Activated CD4-positive, alpha-beta T cell treated with anti-CD3 and anti-CD28 coated beads for 1 hour (primary cell): ENCODE measurements around the gene NDUFA7.
"Not testable (repeated sequence)": the region's sequence is repeated elsewhere in the genome, so short reads cannot be mapped to it uniquely, and the experiment has no call there.

ENCODE experiments used
- DNase-seq: peaks from one replicate; pipeline ENCODE4 v3.0.0-alpha.2; 2020

NDUFA7 gene

DNA sequence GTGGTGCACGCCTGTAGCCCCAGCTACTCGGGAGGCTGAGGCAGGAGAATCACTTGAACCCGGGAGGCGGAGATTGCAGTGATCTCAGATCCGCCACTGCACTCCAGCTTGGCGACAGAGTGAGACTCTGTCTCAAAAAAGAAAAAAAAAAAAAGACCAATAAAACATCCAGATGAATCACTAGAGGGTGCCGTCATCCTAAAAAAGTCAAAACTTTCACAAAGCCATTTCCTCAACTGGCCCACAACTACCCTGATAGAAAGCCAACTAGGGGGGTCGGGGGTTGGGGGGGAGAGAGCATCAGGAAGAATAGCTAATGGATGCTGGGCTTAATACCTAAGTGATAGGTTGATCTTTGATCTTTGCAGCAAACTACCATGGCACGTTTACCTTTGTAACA lies 2.3 kb downstream of the NDUFA7 start:
- DNase-seq, result not testable (repeated sequence)

DNA sequence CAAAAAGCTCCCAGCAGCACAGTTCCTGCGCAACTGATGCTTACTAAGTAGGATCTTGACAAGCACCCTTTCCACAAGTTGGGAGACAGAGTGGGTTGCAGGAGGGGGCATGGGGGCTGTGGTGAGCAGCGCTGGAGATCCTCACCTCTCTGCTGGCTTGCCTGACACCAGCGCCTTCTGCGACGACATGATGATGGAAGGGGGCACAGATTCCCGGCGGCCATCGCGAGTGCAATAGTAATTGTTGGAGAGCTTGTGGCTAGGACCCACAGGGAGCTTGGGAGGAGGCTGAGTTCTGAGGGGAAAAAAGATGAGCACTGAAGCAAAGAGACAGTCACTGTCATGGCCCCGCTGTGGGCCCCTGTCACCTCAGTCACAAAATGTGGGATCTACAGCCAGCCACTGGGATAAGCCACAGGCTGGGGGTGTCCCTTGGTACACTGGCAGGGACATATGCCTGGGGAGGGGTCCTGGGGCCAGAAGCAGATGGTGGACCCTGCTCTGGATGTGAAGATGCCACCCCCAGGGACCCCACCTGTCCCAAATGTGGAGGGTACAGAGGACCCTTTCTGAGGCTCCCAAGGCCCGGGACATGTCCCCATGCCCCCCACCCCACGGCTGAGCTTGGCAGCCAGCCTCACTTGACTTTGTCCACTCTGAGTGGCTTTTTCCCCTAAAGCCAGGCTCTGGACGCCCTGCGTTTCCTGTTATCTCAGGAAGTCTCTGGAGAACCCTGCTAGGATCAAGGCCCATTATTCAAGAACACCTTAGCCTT lies 4.6 kb downstream of the NDUFA7 start:
- DNase-seq, result no peak

DNA sequence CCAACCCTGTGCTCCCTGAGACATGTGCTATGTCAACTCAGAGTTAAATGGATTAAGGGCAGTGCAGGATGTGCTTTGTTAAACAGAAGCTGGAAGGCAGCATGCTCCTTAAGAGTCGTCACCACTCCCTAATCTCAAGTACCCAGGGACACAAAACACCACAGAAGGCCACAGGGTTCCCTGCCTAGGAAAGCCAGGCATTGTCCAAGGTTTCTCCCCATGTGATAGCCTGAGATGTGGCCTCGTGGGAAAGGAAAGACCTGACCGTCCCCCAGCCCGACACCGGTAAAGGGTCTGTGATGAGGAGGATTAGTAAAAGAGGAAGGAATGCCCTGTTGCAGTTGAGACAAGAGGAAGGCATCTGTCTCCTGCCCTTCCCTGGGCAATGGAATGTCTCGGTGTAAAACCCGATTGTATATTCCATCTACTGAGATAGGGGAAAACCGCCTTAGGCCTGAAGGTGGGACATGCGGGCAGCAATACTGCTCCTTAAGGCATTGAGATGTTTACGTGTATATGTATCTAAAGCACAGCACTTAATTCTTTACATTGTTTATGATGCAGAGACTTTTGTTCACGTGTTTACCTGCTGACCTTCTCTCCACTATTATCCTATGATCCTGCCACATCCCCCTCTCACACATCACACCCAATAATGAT lies 6.1 kb downstream of the NDUFA7 start:
- not testable (repeated sequence) for DNase-seq

DNA sequence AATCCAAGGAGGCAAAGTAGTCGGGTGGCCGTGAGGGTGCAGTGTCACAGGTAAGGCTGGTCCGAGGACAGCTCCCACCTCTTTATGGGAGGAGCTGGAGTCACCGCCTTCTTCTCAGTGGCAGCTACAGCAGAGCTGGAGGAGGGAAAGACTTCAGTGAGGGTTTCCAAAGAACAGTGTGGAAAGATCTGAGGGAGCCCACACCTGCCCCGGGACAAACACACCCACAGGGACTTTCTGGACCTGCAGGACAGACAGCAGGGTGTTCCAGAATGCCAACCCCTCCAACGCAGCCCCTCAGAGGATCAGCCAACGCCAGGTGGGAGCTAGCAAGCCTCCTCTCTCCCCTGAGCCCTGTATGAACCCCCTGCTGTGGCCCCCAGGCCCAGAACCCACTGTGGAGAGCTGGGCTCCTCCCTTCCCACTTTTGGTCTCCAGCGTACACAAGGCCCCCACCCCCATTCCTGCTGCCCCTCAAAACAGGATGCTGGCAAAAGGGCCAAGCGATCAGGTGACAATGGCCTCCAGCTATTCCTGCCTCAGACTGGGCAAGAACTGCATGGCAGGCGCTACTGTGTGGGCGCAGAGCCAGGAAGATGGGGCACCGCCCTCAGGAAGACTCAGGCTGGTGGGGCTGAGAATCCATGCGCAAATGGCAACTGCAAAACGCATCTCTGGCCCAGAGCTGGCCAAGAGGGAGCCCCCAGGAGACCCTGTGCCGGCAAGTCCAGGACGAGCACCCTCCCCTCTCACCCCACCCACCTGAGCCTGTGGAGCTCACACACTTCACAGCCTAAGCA lies 9.5 kb downstream of the NDUFA7 start:
- no peak for DNase-seq

DNA sequence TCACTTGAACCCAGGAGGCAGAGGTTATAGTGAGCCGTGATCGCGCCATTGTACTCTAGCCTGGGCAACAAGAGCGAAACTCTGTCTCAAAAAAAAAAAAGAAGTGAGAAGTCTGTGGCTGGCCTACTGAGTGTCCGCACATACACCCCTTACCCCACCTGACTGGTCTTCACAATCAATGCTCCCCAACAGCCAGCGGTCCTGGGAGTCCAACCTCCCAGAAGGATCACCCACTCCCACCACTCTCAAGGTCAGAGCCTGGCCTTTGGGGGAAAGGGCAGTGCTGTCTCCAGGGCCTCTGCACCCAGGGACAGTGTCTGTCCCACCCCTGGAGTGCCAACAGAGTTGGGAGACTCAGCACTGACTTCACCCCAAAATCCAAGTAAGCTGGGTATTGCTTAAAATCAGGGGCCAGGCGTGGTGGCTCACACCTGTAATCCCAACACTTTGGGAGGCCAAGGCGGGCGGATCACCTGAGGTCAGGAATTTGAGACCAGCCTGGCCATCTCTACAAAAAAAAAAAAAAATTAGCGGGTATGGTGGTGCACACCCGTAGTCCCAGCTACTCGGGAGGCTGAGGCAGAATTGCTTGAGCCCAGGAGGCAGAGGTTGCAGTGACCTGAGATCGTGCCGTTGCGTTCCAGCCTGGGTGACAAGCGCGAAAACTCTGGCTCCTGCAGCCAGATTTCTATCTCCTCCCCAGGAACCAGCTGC lies 10.7 kb downstream of the NDUFA7 start:
- no peak for DNase-seq

DNA sequence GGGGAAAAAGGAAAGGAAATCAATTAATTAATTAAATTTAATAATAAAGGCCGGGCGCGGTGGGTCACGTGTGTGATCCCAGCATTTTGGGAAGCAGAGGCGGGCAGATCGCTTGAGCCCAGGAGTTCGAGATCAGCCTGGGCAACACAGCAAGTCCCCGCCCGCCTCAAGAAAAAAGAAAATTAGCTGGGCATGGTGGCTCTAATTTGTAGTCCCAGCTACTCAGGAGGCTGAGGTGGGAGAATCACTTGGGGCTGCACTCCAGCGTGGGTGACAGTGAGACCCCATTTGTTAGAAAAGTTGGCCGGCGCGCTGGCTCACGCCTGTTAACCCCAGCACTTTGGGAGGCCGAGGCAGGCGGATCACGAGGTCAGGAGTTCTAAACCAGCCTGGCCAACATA lies 12.3 kb downstream of the NDUFA7 start:
- no peak for DNase-seq

DNA sequence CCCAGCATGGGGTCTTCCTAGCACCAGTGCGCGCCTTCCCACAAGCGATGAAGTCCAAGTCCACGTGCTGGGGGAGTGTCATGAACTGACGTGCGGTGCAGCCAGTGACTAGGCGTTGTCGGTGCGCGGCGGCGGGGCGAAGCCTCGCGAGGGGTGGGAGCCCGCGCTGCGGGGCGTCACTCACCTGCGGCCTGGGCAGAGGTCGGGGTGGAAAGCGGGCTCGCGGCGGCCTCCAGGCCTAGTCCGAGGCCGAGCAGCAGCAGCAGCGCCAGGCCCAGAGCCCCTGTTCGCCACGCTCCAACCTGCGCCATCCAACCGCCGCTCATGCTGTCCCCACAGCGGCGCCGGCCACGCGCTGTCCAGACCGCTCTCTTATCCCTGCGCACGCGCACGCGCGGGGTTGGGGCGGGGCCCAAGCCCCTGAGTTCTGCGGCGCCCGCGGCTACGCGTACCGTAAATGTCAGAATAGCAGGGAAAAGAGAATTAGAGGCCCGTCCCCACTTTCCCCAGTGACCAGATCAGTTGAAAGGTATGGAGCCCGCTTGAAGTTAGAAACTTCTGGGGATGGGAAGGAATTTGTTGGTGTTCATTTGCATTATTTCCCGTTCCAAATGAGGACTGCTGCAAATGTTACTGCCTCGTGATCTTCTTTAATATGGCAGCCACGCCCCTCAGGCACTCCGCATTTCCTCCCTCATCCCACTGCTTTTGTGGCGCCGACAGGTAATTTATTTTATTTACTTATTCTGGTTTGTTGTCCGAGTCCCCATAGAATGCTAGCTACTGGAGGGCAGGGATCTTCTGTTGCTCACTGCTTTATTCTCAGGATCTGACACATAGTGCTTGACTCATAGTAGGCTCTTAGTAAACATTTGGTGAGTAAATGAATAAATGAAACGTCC lies 13.0 kb downstream of the NDUFA7 start, which contains the start of gene CD320:
TSS of gene CD320 (minus strand) at position 394 of the 902 bp plus-strand sequence. CDS start at position 326, 68 bp downstream.
- peak; percentile 75 for DNase-seq

DNA sequence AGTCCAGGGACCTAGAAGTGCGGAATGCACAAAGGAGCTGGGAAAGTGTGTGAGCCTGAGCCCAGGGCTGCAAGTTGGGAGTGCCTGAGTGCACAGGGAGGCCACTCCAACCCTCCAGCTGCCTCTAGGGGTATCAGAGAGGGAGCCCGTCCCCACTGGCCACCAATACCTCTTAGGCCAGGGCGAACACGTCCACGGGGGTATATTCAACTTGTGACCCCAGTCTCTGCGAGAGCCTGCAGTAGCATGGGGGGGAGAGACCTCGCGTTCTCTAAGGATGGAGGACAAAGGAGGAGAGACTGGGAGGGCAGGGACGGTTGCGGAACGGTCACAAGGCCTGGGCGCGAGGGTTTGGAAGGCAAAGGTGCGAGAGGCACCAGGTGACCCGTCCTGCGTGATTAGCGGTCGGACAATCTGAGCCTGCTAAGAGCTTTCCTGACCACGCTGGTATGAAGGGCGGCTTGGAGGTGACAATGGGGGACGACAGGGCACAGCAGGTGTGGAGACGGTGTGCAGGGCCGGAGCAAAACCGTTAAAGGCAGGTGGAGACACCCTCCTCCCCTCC lies 13.7 kb downstream of the NDUFA7 start:
- no peak for DNase-seq

DNA sequence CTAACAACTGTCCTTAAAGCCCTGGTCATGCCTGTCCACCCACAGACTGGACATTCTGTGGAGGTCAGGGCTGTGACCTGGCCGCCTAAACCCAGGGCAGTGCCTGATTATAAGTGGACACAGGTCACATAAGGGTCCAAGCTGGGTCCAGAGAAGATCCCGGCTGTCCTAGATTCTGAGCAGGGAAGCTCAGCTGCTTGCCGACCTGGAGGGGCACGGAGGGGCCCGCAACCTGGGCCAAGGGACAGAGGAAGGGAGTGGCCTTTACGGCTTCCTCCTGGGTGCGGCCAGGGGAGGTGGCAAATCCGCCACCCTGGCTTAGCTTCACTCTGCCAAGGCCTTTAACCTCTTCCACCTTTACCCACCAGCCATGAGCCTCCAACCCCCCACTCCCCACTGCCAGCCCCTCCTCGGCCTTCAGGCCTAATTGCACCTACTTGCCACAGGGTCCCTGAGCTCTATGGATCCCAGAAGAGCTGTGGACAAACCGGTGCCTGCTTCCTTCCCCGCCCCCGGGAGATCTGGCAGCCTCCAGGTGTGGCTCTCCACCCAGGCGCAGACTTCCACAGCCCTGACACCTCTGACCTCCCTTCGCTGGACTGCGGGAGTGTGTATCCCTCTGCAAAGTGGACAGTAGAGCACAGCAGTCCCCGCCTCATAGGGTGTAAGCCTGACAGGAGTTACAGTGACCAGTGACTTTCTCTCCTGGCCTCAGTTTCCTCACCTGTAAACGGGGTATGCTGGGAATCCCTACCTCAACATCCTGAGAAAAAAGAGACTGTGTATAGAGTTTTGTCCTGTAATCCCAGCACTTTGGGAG lies 14.7 kb downstream of the NDUFA7 start:
- peak; percentile 6 for DNase-seq

DNA sequence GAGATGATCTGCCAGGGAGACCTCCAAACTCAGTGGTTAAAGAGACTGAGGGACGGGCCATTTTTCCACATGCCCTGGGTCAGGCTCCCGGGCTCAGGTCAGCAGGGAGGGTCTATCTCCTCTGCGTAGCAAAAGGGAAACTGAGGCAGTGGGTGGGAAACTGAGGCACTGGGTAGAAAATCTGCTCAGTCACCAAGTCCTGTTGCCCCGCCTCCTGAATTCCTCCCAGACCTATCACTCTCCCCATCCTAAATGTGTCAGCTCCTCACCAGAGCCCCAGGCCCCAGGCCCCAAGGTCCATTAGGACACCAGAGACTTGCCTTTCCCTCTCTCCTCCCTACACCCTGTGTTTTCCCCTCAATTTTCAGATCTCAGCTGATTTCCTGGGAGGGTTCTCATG lies 15.4 kb downstream of the NDUFA7 start:
- DNase-seq, result no peak

DNA sequence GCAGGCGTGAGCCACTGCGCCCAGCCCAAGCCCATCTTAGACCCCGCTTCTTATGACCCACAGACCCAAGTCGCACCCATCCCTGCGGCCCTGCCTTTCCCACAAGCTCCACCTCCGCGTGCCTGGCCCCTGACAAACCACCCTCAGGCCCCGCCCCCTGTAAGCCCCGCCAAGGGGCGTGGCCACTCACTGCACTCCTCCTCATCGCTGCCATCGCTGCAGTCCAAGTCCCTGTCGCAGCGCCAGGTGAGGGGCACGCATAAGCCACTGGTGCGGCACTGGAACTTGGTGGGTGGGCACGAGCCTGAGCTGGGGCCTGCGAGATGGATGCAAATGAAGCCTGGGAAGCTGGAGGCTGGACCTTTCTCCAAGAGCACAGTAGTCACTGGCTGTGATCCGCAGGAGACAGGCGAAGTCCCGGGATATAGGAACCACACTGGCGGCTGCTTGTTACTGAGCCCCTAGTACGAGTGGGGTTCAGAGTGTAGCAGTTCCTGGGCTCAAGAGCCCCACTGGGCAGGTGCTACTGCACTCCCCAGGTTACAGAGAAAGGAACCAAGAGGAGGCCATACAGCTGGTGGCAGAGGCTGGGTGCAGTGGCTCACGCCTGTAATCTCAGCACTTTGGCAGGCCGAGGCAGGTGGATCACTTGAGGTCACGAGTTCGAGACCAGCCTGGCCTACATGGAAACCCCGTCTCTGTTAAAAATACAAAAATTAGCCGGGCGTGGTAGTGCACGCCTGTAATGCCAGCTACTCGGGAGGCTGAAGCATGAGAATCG lies 16.1 kb downstream of the NDUFA7 start:
- peak; percentile 7 for DNase-seq

DNA sequence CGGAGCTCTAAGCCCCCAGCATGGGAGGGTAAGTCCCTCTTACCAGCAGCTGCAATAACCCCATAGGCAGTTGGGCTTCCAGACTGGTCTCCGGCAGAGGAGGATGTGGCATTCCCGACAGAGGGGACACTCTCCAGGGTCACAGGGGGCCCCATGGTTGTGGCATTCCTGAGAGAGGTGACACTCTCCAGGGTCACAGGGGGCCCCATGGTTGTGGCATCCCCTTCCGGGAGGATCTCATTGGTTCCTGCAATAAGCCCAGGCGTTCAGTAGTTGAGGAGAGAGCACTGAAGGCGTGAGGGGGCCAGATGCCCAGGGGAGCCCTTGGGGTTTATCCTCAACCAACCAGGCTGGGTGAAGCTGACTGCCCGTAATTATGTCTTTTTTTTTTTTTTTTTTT lies 18.4 kb downstream of the NDUFA7 start:
- no peak for DNase-seq

DNA sequence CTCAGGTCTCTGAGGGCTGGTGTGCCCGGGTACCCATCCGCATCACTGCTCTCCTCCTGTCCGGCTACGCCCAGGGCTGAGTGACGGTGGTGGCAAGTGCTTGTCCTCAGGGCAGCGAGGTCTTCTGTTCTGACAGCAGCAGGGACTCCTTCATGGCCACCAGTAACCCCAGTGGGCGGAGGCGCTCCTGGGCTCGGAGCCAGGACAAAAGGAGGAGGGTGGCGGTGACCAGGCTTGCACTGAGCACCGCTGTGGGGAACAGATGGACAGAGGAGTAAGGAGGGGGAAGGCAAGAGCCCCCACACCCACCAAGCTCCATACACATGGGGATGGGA lies 18.9 kb downstream of the NDUFA7 start:
- peak; percentile 3 for DNase-seq

DNA sequence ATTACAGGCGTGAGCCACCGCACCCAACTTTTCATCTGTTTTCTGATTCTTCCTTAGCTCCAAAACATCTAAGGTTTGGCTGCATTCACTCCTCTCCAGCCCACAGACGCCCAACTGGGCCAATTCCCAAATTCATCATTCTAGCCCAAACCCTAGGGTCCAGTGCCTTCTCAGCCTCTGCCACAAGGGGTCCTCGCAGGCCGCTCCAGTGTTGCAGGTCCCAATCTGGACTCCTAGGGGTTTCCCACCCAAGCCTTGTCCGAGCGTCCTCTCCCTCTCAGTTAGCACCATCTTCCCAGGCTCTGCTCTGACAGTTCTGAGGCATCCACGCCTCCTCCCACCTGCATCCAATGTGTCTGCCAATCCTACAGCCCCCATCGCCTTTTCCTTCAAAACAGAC lies 29.8 kb downstream of the NDUFA7 start:
- DNase-seq, result not testable (repeated sequence)

DNA sequence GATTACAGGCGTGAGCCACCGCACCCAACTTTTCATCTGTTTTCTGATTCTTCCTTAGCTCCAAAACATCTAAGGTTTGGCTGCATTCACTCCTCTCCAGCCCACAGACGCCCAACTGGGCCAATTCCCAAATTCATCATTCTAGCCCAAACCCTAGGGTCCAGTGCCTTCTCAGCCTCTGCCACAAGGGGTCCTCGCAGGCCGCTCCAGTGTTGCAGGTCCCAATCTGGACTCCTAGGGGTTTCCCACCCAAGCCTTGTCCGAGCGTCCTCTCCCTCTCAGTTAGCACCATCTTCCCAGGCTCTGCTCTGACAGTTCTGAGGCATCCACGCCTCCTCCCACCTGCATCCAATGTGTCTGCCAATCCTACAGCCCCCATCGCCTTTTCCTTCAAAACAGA lies 44.7 kb downstream of the NDUFA7 start:
- not testable (repeated sequence) for DNase-seq

DNA sequence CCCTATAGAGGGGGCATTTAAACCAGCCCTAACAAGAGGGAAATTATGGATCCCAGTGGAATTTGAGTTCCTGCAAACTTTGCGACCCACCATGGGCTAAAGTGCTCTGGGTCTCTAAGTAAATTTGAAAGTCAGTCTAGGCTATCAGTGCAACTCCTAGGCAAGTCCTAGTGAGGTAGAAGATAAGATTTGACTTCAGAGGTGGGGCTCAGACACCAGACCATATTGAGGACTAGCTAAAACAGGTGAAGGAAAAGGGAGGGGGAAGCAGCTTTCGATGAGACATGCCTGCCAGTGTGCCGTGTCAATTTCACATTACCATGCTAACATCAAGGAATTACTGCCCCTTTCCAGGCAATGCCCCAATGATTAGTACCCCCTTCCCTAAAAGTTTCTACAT lies 51.5 kb downstream of the NDUFA7 start:
- DNase-seq, result no peak

DNA sequence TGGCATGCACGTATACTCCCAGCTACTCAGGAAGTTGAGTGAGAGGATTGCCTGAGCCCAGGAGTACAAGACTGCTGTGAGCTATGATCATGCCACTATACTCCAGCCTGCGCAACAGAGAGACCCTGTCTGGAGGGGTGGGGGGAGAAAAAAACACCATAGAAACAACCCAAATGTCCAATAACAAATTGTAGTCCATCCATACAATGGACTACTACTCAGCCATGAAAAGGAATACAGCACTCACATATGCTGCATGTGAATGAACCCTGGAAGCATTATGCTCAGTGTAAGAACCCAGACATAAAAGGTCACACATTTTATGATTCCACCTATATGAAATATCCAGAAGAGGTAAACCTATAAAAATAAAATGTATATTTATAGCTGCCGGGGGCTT lies 55.3 kb downstream of the NDUFA7 start:
- no peak for DNase-seq

DNA sequence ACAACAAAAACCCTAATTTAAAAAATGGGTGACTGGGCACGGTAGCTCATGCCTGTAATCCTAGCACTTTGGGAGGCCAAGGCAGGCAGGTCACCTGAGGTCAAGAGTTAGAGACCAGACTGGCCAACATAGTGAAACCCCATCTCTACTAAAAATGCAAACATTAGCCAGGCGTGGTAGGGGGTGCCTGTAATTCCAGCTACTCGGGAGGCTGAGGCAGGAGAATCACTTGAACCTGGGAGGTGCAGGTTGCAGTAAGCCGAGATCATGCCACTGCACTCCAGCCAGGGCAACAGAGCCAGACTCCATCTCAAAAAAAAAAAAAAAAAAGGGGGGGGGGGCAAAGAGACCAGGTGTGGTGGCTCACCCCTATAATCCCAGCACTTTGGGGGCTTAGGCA lies 56.9 kb downstream of the NDUFA7 start:
- DNase-seq, result not testable (repeated sequence)

DNA sequence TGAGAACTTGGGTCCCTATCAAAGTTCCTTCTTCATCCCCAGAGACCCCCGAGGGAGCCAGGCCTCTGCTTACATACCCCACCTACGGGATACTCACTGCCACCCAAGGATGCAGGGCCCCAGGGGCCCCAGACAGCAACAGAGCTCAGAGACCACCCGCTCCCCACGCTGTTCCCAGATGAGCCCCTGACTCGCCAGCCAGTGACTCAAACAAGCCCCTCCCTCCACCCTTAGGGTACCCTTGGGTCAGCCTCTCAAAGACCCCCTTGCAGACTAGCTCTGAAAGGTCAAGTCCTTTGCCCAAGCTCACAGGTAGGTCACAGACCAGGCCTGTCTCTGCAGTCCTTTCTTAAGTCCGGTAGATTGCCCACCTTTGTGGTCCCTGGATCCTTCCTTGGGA lies 58.7 kb downstream of the NDUFA7 start:
- no peak for DNase-seq

DNA sequence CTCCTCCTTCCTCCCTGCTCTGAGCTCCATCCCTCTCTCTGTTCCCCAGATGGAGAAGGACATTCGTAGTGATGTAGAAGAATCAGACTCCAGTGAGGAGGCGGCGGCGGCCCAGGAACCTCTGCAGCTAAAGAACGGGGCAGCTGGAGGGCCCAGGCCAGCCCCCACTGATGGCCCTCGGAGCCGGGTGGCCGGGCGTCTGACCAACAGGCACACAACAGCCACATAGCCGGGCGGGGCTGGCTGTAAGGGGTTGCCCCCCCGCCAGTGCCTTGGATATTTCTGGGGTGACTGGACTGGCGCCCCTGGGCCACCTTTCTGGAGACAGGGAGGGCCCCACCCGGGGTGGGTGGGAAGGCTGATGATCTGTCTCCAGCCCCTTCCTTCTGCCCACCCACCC lies 59.3 kb downstream of the NDUFA7 start:
- no peak for DNase-seq
